HG03460 (cell line): ENCODE data around the gene SLC38A3.
"Not testable (repeated sequence)": the region's sequence is repeated elsewhere in the genome, so short reads cannot be mapped to it uniquely, and the experiment has no call there.

ENCODE experiments used
- ATAC-seq: cut with Tn5 transposase; IDR thresholded peaks from one replicate; pipeline ENCODE4 v1.9.1; 2021; ENCODE audit not compliant: unreplicated experiment

The SLC38A3 gene

DNA sequence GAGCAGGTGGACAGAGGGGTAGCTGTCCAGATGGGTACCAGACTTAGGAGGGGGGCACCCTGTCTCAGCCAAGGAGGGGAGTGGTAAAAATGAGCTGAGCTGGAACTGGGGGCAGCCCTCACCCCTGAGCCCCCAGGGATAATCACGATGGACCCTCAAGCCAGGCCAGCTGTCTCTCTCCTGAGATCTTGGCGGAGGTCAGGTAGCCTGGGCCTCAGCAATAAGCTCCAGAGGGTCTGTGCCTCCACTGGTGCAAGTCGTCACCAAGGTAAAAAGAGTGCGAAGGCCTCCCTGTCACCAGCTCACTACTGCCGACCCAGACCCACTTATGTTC is 5.1 kb downstream of the SLC38A3 start:
- ATAC-seq = no peak

DNA sequence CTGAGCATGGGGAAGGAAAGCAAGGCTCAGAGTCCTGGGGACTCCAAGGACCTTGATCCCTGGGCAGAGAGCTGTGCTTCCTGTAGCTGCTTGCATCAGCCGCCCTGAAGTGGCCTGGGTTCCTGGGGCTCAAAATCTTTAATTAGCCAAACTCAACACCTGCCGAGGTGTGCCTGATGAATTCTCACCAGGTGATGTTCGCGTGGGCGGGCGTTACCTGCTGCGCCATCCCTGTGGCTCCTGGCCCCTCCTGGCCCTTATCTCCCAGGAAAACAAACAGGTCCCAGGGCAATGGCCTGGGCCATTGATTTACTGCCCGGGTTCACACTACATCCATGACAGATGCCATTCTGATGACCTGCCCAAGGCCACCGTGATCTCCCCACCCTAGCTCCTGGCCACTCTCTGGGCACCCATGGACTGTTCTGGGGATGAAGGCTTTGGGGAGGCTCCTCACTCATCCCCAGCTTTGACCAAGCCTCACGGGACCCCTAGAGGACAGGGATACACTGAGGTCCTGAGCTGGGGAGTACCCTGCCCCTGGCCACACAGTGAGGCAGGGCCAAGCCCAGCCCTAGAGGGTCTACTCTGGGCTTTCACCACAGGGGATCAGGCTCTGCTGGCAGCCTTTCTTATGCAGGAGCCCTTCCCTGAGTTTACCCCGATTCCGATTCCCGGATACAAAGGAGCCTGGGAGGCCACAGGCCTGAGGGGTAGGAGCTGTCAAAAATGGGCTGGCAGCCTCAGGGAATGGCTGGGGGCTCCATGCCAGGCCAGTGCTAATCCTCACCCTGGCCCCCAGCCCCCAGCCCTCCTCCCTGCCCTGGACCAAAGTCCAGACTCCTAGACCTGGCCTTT is 5.7 kb downstream of the SLC38A3 start:
- ATAC-seq = no peak

DNA sequence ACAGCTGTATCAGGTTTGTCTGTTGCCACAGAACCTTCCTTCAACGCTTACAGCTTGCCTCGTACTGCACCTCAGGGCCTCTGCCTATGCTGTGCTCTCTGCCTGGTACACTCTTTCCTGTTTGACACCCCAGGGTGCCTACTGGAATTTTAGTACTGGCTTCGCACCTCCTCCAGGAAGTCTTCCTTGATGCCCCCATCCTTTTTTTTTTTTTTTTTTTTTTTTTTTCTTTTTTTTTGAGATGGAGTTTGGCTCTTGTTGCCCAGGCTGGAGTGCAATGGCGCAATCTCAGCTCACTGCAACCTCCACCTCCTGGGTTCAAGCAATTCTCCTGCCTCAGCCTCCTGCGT is 6.3 kb downstream of the SLC38A3 start:
- ATAC-seq = not testable (repeated sequence)

DNA sequence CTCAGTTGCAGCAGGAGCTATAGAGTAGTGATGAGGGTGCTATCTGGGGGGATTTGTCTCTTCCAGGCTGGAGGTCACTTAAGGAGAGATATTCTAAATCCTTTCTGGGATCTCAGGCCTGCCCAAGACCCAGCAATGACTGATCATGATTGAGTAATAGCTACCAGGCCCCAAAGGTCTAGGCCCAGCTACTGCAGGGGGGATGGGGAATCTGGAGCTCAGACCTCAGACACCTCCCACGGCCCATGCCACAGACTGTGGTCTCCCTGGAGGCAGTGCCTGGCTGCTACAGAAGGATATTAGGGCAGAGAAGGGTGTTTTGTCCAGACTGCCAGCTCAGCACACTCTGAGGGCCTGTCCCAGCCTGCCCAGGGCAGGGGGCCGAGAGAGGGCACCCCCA is 6.9 kb downstream of the SLC38A3 start:
- no peak for ATAC-seq

DNA sequence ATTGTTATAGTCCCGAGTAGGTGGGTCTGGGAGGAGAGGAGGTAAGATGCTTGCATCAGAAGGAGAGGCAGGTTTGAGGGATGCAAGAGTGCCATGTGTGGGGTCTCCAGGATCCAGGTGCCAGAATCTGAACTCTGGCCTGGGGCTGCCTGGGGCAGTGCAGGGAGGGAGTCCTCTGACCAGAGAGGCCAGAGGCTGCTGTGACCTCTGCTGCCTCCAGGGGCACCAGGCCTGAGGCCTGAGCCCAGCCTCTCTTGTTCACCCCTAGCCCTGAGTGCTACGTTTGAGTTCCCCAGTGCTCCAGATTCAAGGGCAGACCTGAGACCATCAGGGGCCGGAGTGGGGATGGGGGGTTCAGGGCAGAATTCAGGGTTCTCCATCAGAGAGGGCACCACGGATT is 7.4 kb downstream of the SLC38A3 start:
- ATAC-seq = no peak

DNA sequence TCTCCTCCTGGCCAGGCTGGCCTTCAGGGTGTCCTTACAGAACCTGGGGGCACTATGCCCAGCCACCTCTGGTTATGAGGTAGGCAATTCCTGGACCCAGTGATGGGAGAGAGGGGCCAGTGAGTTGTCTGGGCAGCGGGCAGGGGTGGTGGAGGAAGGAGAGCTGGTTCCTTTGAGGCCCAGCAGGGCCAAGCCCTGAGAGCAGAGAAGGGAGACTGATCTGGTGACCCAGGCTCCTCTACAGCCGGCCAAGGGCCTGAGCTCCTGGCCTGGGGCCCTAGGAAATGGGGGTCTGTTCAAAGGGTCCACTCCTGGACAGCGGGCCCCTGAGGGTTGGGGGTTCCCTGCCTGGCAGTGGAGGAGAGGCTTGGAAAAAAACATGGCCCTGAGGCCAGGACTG is 7.9 kb downstream of the SLC38A3 start:
- ATAC-seq = no peak

DNA sequence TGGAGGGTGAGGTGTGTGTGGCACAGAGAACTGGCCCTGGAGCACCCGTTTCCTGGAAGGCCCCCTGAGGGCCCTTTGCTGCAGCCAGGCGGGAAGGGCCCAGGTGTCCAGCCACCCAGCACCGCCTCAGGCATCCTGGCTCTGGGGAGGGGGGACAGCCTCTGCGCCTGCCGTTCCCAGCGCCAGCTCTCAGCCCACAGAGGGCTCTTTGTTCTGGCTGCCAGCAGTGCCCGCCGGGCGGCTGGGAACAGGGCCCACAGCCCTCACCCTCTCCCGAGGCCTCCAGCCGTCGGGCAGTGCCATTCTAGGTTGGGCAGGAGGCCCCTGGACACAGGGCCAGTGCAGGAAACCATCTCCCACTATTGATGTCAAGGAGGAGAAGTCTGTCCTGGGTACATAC is 8.3 kb downstream of the SLC38A3 start:
- no peak for ATAC-seq

DNA sequence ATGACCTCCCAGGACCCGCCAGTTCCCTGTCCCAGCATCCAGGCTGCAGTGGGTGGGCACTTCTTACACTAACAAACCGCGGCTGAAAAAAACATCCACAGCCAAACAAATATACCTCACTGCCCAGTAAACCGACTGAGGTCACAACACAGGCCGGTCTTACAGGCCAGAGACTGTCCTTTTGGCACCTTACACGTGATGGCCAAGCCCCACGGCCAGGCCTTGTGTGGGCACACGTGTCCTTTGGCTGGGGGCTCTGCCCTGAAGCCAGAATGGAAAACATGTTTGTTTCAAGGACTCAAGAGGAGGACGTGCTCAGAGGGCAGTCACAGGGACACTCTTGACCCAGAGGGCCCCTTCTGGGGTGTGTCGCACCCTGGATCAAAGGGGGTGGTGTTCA is 9.8 kb downstream of the SLC38A3 start:
- ATAC-seq = no peak

DNA sequence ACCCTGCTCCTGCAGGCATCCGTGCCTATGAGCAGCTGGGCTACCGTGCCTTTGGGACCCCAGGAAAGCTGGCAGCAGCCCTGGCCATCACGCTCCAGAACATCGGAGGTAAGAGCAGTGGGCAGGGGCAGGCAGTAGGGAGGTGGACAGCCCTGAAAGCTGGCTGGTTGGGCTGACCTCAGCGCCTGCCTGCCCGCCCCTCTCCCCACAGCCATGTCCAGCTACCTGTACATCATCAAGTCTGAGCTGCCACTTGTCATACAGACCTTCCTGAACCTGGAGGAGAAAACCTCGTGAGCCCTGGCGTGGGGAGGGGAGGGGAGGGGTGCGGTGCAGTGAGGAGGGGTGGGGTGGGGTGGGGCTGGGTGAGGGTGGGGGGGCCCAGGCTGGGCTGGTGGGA is 10.5 kb downstream of the SLC38A3 start:
- ATAC-seq = no peak

DNA sequence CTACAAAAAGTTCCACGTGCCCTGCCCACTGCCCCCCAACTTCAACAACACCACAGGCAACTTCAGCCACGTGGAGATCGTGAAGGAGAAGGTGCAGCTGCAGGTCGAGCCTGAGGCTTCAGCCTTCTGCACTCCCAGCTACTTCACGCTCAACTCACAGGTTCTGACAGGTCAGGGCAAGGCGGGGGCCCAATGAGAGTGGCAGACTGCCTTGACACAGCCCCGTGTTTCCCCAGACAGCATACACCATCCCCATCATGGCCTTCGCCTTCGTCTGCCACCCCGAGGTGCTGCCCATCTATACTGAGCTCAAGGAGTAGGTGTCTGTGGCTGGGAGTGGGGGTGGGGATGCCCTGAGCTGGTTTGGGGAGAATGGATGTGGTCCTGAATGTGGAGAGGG is 12.6 kb downstream of the SLC38A3 start:
- no peak for ATAC-seq

DNA sequence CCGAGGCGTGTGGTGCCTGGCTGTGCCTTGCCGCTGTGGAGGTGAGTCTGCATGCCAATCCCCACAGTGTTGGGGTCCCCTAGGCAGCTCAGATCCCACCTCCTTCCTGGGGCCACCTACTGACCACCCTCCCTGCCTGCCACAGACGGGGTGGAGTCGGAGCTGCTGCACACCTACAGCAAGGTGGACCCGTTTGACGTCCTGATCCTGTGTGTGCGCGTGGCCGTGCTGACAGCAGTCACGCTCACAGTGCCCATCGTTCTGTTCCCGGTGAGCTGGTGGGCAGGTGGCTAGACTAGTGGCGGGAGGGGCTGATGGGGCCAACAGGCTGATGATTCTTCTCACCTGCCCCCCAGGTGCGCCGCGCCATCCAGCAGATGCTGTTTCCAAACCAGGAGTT is 13.4 kb downstream of the SLC38A3 start:
- no peak for ATAC-seq

DNA sequence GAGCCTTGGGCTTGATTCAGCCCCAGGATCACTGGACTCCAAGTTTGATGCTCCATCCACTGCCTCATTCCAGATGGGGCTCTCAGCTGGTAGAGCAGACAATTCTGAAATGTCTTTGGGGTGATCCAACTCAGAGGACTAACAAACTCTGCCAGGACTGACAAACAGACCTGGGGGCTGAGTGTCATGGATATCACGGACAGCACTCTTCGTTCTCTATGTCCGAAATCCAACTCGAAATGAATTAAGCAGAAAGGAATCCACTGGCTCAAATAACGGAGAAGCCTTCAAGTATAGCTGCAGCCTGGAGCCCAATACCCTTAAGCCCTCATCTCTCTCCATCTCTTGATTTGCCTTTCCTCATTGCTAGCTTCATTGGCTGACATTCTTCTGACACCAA is 14.2 kb downstream of the SLC38A3 start:
- no peak for ATAC-seq

DNA sequence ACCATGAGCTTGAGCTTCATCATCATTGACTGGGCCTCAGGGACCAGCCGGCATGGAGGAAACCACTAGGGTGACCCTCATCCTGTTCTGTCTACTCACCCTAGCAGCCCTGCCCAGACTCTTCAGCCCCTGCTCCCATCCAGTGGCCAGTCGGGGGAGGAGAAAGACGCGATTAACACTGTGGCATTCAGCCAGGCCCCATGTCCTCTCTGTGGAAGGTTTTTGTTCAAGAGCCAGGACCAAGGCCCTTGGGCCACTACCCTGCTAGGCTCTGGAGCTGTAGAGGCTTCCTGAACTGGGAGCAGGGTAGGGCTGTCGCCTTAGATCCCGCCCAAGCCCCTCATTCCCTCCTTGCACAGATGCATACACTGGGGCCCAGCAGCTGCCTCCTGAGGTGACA is 15.0 kb downstream of the SLC38A3 start:
- no peak for ATAC-seq

DNA sequence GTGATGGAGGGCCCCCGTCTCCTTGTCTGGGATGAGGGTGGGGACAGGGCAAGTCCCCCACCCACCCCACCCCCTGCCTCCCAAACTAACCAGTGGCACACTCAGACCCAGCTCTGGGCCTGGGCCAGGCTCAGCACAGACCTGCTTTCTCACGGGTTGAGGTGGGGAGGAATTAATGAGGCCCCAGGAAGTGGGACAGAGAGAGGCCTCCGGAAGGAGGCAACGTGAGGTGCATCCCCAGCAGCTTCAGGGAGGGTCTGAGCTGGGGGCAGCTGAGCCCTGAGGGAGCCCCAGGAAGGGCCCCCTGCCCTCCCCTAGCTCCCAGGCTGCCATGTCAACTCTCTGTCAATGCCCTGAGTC is 16.0 kb downstream of the SLC38A3 start:
- ATAC-seq = no peak

DNA sequence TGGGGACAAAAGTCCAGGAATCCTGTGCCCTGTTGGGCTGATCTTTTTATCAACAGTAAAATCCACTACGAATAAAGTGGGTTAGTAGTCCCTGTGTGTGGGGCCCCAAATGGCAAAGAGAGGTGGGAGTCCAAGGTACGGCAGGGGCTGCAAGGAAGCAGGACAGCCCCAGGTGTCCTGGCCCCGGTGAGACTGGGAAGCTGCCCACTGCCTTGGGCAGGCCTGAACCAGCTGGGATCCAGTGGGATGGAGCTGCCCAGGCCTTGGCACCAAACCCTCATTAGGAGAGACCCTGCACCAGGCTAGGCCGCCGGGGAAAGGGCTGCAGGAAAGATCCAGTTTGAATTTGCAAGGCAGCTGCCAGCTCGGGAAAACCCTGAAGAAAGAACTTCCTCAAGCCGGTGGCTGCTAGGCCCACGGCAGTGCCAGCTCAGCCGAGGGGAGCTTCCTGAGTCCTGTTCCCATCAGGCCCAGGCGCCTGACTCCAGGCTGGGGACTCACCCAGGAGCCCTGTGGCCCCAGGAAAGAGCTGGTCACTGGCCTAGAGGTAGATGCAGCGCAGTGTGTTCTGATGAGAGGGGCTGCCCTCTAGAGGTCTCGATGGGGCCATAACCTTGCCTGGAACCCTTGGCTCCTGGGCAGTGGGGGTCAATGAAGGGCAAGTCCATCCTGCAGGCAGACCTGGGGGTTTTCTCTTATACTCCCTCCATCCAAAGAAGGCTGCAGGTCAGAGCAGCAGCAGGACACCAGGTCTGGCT is 16.5 kb downstream of the SLC38A3 start:
- no peak for ATAC-seq

DNA sequence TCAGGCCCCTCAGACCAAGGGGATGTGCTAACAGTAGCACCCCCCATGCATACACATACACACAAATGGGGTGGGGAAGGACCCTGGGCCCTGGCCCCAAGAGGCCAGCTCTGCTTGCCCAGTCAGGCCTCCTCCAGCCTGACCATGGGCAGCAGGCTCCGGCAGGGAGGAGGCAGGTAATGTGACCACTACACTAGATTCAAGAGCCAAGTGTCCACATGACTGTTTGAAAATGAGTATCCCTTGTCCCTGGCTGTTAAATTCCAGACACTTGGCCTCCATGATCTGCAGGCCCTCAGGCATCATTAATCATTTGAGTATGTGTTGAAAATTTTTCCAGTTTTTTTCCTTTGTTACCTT is 17.1 kb downstream of the SLC38A3 start:
- no peak for ATAC-seq

DNA sequence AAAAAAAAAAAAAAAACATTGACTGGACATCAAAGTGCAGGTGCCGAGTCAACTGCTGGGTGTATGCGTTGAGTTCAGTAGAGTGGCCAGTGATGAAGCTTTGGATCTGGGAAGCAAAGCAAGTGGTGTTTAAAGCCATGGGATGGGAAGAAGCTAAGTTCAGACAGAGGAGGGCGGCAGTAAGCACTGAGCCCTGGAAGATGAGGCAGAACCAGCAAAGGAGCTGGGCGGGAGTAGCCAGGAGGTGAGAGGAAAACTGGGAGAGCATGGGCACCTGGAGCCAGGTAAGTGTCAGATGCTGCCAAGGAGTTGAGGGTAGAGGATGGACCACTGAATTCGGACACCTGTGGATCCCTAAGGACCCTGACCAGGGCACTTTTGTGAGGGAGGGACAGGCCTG is 19.6 kb downstream of the SLC38A3 start:
- ATAC-seq = no peak

DNA sequence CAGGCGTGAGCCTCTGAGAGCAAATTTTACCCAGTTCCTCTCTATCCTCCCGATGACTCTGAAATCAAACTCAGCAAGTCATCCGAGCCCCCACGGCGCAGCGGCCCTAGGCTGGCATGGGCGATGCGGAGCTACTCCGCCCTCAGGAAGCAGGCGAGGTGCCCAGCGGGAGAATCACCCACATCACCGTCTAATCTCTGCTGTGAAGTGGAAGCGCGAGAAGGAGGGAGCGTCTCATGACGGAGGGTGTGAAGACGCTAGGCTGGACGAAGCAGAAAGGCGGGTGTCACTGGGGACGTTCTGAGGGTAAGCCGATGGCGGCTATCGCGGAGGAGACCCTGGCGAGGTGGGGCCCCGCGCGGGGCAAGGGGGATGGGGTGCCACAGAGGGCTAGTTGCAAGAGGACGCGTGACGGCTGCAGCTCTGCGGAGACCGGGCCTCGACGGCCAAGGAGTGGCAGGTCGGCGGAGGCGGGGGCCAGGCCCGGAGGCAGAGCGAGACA is 21.9 kb downstream of the SLC38A3 start:
- peak; percentile 9 for ATAC-seq

DNA sequence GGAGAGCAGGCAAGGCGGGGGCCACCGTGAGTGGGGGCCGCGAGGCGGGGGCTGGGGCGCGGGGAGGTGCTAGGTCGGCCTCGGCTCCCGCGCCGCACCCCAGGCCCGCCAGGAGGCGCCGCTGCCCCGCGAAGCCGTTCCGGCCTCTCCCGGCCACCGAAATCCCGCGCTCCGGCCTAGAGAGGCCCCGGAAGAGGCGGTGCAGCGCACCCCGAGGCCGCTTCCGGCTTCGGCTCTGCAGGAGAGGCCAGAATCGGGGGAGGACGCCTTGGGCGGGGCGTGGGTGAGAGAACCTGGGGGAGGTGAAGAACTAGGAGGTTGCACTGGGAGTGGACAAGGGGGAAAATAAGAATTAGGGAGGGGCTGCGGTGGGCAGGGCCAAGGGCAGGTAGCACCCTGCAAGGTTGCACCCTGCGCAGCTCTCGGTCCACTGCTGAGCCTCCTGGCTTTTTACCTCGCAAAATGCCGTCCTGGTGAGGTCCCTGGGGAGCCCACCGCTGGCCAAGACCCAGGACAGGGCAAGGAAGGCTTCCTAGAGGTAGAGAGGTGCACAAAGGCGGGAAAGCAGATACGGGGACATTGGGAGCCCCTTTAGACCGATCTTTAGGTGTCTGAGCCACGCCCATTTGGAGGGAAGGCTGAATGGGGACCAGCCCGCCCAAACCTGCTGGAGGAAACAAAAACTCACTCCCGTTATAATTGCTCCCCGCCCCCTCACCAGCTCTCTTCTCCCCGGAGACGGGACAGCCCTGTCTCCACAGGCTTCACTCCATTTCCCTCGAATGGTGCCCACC is 22.5 kb downstream of the SLC38A3 start:
- peak; percentile 84 for ATAC-seq

DNA sequence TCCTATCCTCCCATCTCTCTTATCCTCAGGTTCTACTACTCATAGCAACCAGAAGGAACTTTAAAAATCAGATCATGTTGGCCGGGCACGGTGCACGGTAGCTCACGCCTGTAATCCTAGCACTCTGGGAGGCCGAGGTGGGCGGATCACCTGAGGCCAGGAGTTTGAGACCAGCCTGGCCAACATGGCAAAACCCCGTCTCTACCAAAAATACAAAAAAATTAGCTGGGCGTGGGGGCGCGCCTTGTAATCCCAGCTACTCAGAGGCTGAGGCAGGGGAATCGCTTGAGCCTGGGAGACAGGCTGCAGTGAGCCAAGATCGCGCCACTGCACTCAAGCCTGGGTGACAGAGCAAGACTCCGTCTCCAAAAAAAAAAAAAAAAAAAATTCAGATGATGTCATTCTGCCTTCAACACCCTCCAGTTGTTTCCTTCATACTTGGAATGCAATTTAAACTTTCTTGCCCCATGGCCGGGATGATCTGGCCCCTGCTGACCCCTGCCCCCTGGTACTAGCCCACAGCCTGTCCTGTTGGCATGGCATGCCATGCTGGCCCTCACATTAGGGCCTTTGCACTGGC is 23.2 kb downstream of the SLC38A3 start:
- not testable (repeated sequence) for ATAC-seq

DNA sequence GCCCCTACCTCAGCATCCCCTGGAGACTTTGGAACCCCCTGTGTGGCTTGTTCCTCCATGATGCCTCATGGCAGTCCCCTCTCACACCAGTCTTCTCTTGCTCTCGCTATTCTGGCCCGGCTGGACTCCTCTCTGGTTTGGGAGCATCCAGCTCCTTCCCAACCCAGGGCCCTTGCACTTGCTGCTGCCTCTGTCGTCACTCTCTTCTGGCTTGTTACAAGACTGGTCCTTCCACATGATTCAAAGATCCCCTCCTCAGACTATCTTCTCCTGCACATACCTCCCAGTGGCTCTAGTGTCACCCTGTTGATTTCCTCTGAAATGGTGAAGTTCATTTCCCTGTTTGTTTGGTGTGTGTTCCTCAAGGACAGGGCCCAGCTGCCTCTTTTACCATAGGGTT is 24.4 kb downstream of the SLC38A3 start:
- ATAC-seq = no peak
